HepG2 (cell line): ENCODE results near the gene INO80E. TPM values are rescaled to one million over a fixed set of nuclear protein-coding genes. Genes with fewer than 3 reads are reported as not detected.

Source experiments
- ARNTL ChIP-seq: sonication (generic); formaldehyde crosslinking; IDR thresholded peaks from 2 replicates; pipeline ENCODE4 v1.4.0; 2020; ENCODE audit warnings: mild to moderate bottlenecking, missing genetic modification reagents
- ELF1 ChIP-seq: sonication (generic); formaldehyde crosslinking; IDR thresholded peaks from 2 replicates; pipeline ENCODE4 v1.4.0; 2020; ENCODE audit warnings: missing genetic modification reagents
- FOXA3 ChIP-seq: IDR thresholded peaks from 2 replicates; pipeline ENCODE4 v1.6.1; 2016; ENCODE audit warnings: missing genetic modification reagents, missing compliant biosample characterization
- KDM2A ChIP-seq: sonication (generic); formaldehyde crosslinking; IDR thresholded peaks from 2 replicates; pipeline ENCODE4 v1.4.0; 2020; ENCODE audit warnings: low read depth, missing genetic modification reagents, borderline replicate concordance
- MED1 ChIP-seq: sonication (generic); formaldehyde crosslinking; IDR thresholded peaks from 2 replicates; pipeline ENCODE4 v1.4.0; 2020; ENCODE audit warnings: missing genetic modification reagents
- NONO ChIP-seq, 2 experiments: fragments of 450-650 bp in 1 of 2; sonication (generic) in 1 of 2; formaldehyde crosslinking in 1 of 2; IDR thresholded peaks in 1 of 2; conservative IDR thresholded peaks in 1 of 2; 2 replicates each; pipeline versions ENCODE4 v1.6.1 to v1.8.0; 2017 to 2022; ENCODE audit warnings: mild to moderate bottlenecking in 1 of 2, missing genetic modification reagents in 1 of 2, moderate library complexity in 1 of 2
- RARA ChIP-seq: IDR thresholded peaks from 2 replicates; pipeline ENCODE4 v1.6.1; 2016; ENCODE audit warnings: missing genetic modification reagents, missing compliant biosample characterization
- SOX13 ChIP-seq, 3 experiments: fragments of 450-650 bp in 1 of 3; sonication (generic) in 1 of 3; formaldehyde crosslinking in 1 of 3; IDR thresholded peaks in 2 of 3; conservative IDR thresholded peaks in 1 of 3; 2 replicates each; pipeline versions ENCODE4 v1.5.0 to v1.6.1; 2016 to 2020; ENCODE audit warnings: antibody characterized with exemption in 1 of 3, mild to moderate bottlenecking in 1 of 3, missing compliant biosample characterization in 1 of 3, missing genetic modification reagents in 1 of 3, moderate library complexity in 1 of 3
- TCF7L2 ChIP-seq: IDR thresholded peaks from 2 replicates; pipeline ENCODE4 v1.6.1; 2011; ENCODE audit warnings: mild to moderate bottlenecking, low read depth, low read length, moderate library complexity
- ZBTB20 ChIP-seq: sonication (generic); formaldehyde crosslinking; IDR thresholded peaks from 2 replicates; pipeline ENCODE4 v1.8.1; 2023; ENCODE audit warnings: missing genetic modification reagents, low read depth, mild to moderate bottlenecking, borderline replicate concordance
- ZFP90 ChIP-seq: sonication (generic); formaldehyde crosslinking; IDR thresholded peaks from 2 replicates; pipeline ENCODE4 v1.8.0; 2022; ENCODE audit warnings: missing genetic modification reagents, mild to moderate bottlenecking, inconsistent platforms, borderline replicate concordance
- ZKSCAN5 ChIP-seq: sonication (generic); formaldehyde crosslinking; IDR thresholded peaks from 2 replicates; pipeline ENCODE4 v1.5.1; 2020; ENCODE audit warnings: mild to moderate bottlenecking, missing genetic modification reagents
- ZNF460 ChIP-seq: sonication (generic); formaldehyde crosslinking; IDR thresholded peaks from 2 replicates; pipeline ENCODE4 v1.5.1; 2020; ENCODE audit warnings: missing genetic modification reagents, mild to moderate bottlenecking, borderline replicate concordance
- ZNF501 ChIP-seq: sonication (generic); formaldehyde crosslinking; IDR thresholded peaks from 2 replicates; pipeline ENCODE4 v1.5.1; 2020; ENCODE audit warnings: mild to moderate bottlenecking, moderate library complexity, missing genetic modification reagents
- ZNF839 ChIP-seq: sonication (generic); formaldehyde crosslinking; IDR thresholded peaks from 2 replicates; pipeline ENCODE4 v1.4.0; 2020; ENCODE audit warnings: missing genetic modification reagents, mild to moderate bottlenecking, borderline replicate concordance
- ZSCAN29 ChIP-seq: sonication (generic); formaldehyde crosslinking; conservative IDR thresholded peaks from 2 replicates; pipeline ENCODE4 v1.4.0; 2020; ENCODE audit warnings: mild to moderate bottlenecking, missing genetic modification reagents
- polyA plus RNA-seq, 8 experiments: library from polyadenylated mRNA; depleted of rRNA in 3 of 8; stranded (reverse) in 7 of 8; unstranded in 1 of 8; fragments of >200 nt; fragmentation: Illumina TruSeq in 4 of 8; extraction: Trizol in 4 of 8; gene quantifications; 2 replicates each; pipeline versions ENCODE4 v1.2.1 to v1.2.3, GENCODE V29; 2011 to 2016; ENCODE audit warnings: low read depth in 4 of 8, missing spikeins in 1 of 8, mixed read lengths in 1 of 8; ENCODE audit not compliant: insufficient read depth in 1 of 8
- total RNA-seq, 5 experiments: library from RNA; depleted of rRNA; stranded (reverse); fragments of >200 nt; fragmentation: Illumina TruSeq; extraction: Trizol; gene quantifications; 2 replicates each; pipeline ENCODE4 v1.2.3, GENCODE V29; 2016; ENCODE audit warnings: low read depth in 1 of 5
- TF ChIP-seq, protein P1 (sequence below): sonication (generic); formaldehyde crosslinking; conservative IDR thresholded peaks from 2 replicates; pipeline ENCODE4 v1.4.0; 2020; ENCODE audit warnings: mild to moderate bottlenecking, missing genetic modification reagents, moderate library complexity
- TF ChIP-seq, protein P2 (sequence below): sonication (generic); formaldehyde crosslinking; IDR thresholded peaks from 2 replicates; pipeline ENCODE4 v1.5.1; 2020; ENCODE audit warnings: mild to moderate bottlenecking, moderate library complexity, missing genetic modification reagents
- TF ChIP-seq, protein P3 (sequence below): sonication (generic); formaldehyde crosslinking; conservative IDR thresholded peaks from 2 replicates; pipeline ENCODE4 v1.4.0; 2020; ENCODE audit warnings: missing genetic modification reagents
- TF ChIP-seq, protein P4 (sequence below): sonication (generic); formaldehyde crosslinking; IDR thresholded peaks from 2 replicates; pipeline ENCODE4 v1.5.0; 2020; ENCODE audit warnings: missing genetic modification reagents, mild to moderate bottlenecking, borderline replicate concordance

Gene INO80E
- total and polyA plus RNA-seq, 2 of the 13 experiments (the other 11 are each of a cell fraction or from before 2014, with no cell fraction given) = 25.8 to 45.6 TPM

DNA sequence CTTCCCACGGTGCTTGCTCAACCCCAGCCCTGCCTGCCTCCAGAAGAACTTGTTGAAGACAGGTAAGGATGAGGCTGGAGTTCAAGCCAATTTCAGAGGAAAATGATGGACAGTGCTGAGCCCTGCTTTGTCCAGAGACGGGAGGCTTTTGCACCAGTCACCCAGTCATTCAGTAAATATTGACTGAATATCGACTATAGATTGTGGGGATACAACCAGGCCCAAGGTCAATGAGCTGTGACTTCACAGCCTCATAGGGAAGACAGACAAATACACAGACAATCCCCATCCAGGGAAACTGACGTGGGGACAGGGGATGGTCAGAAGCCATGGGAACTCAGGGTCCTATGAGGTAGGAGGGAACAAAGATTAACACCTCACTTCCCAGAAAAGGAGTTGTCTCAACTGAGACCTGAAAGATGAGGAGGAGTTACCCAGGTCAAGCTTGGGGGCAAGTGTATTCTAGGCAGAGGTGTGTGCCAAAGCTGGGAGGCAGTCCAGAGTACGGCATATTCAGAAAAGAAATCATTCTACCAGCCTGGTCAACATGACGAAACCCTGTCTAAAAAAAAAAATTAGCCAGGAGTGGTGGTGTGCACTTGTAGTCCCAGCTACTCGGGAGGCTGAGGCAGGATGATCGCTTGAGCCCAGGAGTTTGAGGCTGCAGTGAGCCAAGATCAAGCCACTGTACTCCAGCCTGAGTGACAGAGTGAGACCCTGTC lies 20.7 kb downstream of the INO80E start (continued):
- TF ChIP-seq ZKSCAN5 (CRISPR knock-in tag) (no peak), TCF7L2 (no peak), SOX13 (IDR thresholded peaks at IDR 0.05) (no peak), SOX13 (CRISPR knock-in tag; conservative IDR thresholded peaks at IDR 0.05 in 1 of 2, IDR thresholded peaks at IDR 0.05 in 1 of 2) (peak in 1 of 2 experiments; percentile 36; a peak in 1 of 4 replicates), RARA (CRISPR knock-in tag) (peak; percentile 61), ZSCAN29 (CRISPR knock-in tag) (peak; percentile 57; the same call in 1 of the 2 replicates), ELF1 (no peak), ZNF460 (CRISPR knock-in tag) (peak; percentile 75), ZFP90 (CRISPR knock-in tag) (no peak), ZNF501 (CRISPR knock-in tag) (peak; percentile 69), ARNTL (CRISPR knock-in tag) (0 out of 2 replicates have a peak, but pooled peaks have one; percentile 45), ZBTB20 (CRISPR knock-in tag) (peak; percentile 31; the same call in 1 of the 2 replicates), FOXA3 (CRISPR knock-in tag) (peak; percentile 90), KDM2A (CRISPR knock-in tag) (0 out of 2 replicates have a peak, but pooled peaks have one; percentile 34), NONO (IDR thresholded peaks at IDR 0.05) (no peak), NONO (CRISPR knock-in tag; conservative IDR thresholded peaks at IDR 0.05) (no peak), MED1 (CRISPR knock-in tag) (peak; percentile 51), ZNF839 (no peak)
- TF ChIP-seq, protein P1, sequence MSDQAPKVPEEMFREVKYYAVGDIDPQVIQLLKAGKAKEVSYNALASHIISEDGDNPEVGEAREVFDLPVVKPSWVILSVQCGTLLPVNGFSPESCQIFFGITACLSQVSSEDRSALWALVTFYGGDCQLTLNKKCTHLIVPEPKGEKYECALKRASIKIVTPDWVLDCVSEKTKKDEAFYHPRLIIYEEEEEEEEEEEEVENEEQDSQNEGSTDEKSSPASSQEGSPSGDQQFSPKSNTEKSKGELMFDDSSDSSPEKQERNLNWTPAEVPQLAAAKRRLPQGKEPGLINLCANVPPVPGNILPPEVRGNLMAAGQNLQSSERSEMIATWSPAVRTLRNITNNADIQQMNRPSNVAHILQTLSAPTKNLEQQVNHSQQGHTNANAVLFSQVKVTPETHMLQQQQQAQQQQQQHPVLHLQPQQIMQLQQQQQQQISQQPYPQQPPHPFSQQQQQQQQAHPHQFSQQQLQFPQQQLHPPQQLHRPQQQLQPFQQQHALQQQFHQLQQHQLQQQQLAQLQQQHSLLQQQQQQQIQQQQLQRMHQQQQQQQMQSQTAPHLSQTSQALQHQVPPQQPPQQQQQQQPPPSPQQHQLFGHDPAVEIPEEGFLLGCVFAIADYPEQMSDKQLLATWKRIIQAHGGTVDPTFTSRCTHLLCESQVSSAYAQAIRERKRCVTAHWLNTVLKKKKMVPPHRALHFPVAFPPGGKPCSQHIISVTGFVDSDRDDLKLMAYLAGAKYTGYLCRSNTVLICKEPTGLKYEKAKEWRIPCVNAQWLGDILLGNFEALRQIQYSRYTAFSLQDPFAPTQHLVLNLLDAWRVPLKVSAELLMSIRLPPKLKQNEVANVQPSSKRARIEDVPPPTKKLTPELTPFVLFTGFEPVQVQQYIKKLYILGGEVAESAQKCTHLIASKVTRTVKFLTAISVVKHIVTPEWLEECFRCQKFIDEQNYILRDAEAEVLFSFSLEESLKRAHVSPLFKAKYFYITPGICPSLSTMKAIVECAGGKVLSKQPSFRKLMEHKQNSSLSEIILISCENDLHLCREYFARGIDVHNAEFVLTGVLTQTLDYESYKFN (CRISPR knock-in tag) = peak; percentile 75
- TF ChIP-seq, protein P2, sequence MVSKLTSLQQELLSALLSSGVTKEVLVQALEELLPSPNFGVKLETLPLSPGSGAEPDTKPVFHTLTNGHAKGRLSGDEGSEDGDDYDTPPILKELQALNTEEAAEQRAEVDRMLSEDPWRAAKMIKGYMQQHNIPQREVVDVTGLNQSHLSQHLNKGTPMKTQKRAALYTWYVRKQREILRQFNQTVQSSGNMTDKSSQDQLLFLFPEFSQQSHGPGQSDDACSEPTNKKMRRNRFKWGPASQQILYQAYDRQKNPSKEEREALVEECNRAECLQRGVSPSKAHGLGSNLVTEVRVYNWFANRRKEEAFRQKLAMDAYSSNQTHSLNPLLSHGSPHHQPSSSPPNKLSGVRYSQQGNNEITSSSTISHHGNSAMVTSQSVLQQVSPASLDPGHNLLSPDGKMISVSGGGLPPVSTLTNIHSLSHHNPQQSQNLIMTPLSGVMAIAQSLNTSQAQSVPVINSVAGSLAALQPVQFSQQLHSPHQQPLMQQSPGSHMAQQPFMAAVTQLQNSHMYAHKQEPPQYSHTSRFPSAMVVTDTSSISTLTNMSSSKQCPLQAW (CRISPR knock-in tag) = 0 out of 2 replicates have a peak, but pooled peaks have one; percentile 26
- TF ChIP-seq, protein P3, sequence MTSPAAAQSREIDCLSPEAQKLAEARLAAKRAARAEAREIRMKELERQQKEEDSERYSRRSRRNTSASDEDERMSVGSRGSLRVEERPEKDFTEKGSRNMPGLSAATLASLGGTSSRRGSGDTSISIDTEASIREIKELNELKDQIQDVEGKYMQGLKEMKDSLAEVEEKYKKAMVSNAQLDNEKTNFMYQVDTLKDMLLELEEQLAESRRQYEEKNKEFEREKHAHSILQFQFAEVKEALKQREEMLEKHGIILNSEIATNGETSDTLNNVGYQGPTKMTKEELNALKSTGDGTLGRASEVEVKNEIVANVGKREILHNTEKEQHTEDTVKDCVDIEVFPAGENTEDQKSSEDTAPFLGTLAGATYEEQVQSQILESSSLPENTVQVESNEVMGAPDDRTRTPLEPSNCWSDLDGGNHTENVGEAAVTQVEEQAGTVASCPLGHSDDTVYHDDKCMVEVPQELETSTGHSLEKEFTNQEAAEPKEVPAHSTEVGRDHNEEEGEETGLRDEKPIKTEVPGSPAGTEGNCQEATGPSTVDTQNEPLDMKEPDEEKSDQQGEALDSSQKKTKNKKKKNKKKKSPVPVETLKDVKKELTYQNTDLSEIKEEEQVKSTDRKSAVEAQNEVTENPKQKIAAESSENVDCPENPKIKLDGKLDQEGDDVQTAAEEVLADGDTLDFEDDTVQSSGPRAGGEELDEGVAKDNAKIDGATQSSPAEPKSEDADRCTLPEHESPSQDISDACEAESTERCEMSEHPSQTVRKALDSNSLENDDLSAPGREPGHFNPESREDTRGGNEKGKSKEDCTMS (CRISPR knock-in tag) = no peak
- TF ChIP-seq, protein P4, sequence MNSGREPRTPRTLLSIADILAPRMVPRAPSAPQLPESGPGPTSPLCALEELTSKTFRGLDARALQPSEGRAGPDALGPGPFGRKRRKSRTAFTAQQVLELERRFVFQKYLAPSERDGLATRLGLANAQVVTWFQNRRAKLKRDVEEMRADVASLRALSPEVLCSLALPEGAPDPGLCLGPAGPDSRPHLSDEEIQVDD (CRISPR knock-in tag) = 0 out of 2 replicates have a peak, but pooled peaks have one; percentile 17
